HepG2 (cell line): ENCODE data around the gene CEBPE. TPM values are rescaled to one million over a fixed set of nuclear protein-coding genes. Genes with fewer than 3 reads are reported as not detected.

Experiments
- ATF5 ChIP-seq: sonication (generic); formaldehyde crosslinking; IDR thresholded peaks from 2 replicates; pipeline ENCODE4 v1.4.0; 2020; ENCODE audit warnings: mild to moderate bottlenecking, low read depth, missing genetic modification reagents
- DMTF1 ChIP-seq: sonication (generic); formaldehyde crosslinking; IDR thresholded peaks from 2 replicates; pipeline ENCODE4 v1.4.0; 2020; ENCODE audit warnings: mild to moderate bottlenecking, missing genetic modification reagents
- DZIP1 ChIP-seq: sonication (generic); formaldehyde crosslinking; IDR thresholded peaks from 2 replicates; pipeline ENCODE4 v1.5.0; 2020; ENCODE audit warnings: mild to moderate bottlenecking, missing genetic modification reagents
- FLYWCH1 ChIP-seq: sonication (generic); formaldehyde crosslinking; IDR thresholded peaks from 2 replicates; pipeline ENCODE4 v1.8.1; 2023; ENCODE audit warnings: mild to moderate bottlenecking, missing genetic modification reagents
- GRHL1 ChIP-seq: sonication (generic); formaldehyde crosslinking; conservative IDR thresholded peaks from 2 replicates; pipeline ENCODE4 v1.8.0; 2022; ENCODE audit warnings: missing genetic modification reagents
- IRX3 ChIP-seq: sonication (generic); formaldehyde crosslinking; IDR thresholded peaks from 2 replicates; pipeline ENCODE4 v1.8.1; 2023; ENCODE audit warnings: mild to moderate bottlenecking, low read depth, missing genetic modification reagents, borderline replicate concordance
- JUN ChIP-seq: sonication (generic); formaldehyde crosslinking; IDR thresholded peaks from 2 replicates; pipeline ENCODE4 v1.4.0; 2020; ENCODE audit warnings: mild to moderate bottlenecking, missing genetic modification reagents
- KLF15 ChIP-seq: sonication (generic); formaldehyde crosslinking; IDR thresholded peaks from 2 replicates; pipeline ENCODE4 v1.8.1; 2023; ENCODE audit warnings: borderline replicate concordance, mild to moderate bottlenecking, inconsistent platforms, missing genetic modification reagents, mixed read lengths
- MTA3 ChIP-seq: sonication (generic); formaldehyde crosslinking; IDR thresholded peaks from 2 replicates; pipeline ENCODE4 v1.4.0; 2020; ENCODE audit warnings: missing genetic modification reagents
- SSRP1 ChIP-seq: IDR thresholded peaks from 2 replicates; pipeline ENCODE4 v1.6.1; 2016; ENCODE audit warnings: control low read depth
- TEAD3 ChIP-seq: optimal IDR thresholded peaks from 2 replicates; pipeline ENCODE3; 2016; ENCODE audit warnings: borderline replicate concordance
- THAP8 ChIP-seq: sonication (generic); formaldehyde crosslinking; IDR thresholded peaks from 2 replicates; pipeline ENCODE4 v1.5.1; 2020; ENCODE audit warnings: missing genetic modification reagents, mild to moderate bottlenecking, borderline replicate concordance
- TRIM24 ChIP-seq: sonication (generic); formaldehyde crosslinking; IDR thresholded peaks from 2 replicates; pipeline ENCODE4 v1.8.0; 2022; ENCODE audit warnings: mild to moderate bottlenecking, missing genetic modification reagents
- ZNF292 ChIP-seq: sonication (generic); formaldehyde crosslinking; IDR thresholded peaks from 2 replicates; pipeline ENCODE4 v1.8.1; 2022; ENCODE audit warnings: mild to moderate bottlenecking, low read depth, missing genetic modification reagents, borderline replicate concordance
- ZNF329 ChIP-seq: sonication (generic); formaldehyde crosslinking; IDR thresholded peaks from 2 replicates; pipeline ENCODE4 v1.9.0; 2021; ENCODE audit warnings: low read depth, mild to moderate bottlenecking, missing genetic modification reagents
- ZNF816 ChIP-seq: sonication (generic); formaldehyde crosslinking; IDR thresholded peaks from 2 replicates; pipeline ENCODE4 v1.8.0; 2022; ENCODE audit warnings: missing genetic modification reagents, mild to moderate bottlenecking, borderline replicate concordance
- ZUFSP ChIP-seq: sonication (generic); formaldehyde crosslinking; IDR thresholded peaks from 2 replicates; pipeline ENCODE4 v1.9.0; 2021; ENCODE audit warnings: missing genetic modification reagents, mild to moderate bottlenecking, borderline replicate concordance
- polyA plus RNA-seq, 8 experiments: library from polyadenylated mRNA; depleted of rRNA in 3 of 8; stranded (reverse) in 7 of 8; unstranded in 1 of 8; fragments of >200 nt; fragmentation: Illumina TruSeq in 4 of 8; extraction: Trizol in 4 of 8; gene quantifications; 2 replicates each; pipeline versions ENCODE4 v1.2.1 to v1.2.3, GENCODE V29; 2011 to 2016; ENCODE audit warnings: low read depth in 4 of 8, missing spikeins in 1 of 8, mixed read lengths in 1 of 8; ENCODE audit not compliant: insufficient read depth in 1 of 8
- total RNA-seq, 5 experiments: library from RNA; depleted of rRNA; stranded (reverse); fragments of >200 nt; fragmentation: Illumina TruSeq; extraction: Trizol; gene quantifications; 2 replicates each; pipeline ENCODE4 v1.2.3, GENCODE V29; 2016; ENCODE audit warnings: low read depth in 1 of 5

Gene CEBPE
- total and polyA plus RNA-seq, 2 of the 13 experiments (the other 11 are each of a cell fraction or from before 2014, with no cell fraction given): 0.09 to 0.11 TPM

GRCh38 chr14:23071244-23071920, 47.7 kb downstream of the CEBPE start (continued):
- TF ChIP-seq FLYWCH1 (peak; percentile 78; the same call in 1 of the 2 replicates), ZUFSP (CRISPR knock-in tag) (no peak), MTA3 (CRISPR knock-in tag) (no peak), THAP8 (CRISPR knock-in tag) (no peak), SSRP1 (CRISPR knock-in tag) (peak; percentile 92), TRIM24 (CRISPR knock-in tag) (no peak), GRHL1 (CRISPR knock-in tag) (no peak), ZNF292 (CRISPR knock-in tag) (peak; percentile 79; the same call in 1 of the 2 replicates), ZNF816 (CRISPR knock-in tag) (peak; percentile 47; the same call in 1 of the 2 replicates), IRX3 (CRISPR knock-in tag) (peak; percentile 84; the same call in 1 of the 2 replicates), ATF5 (CRISPR knock-in tag) (no peak), TEAD3 (no peak), DZIP1 (CRISPR knock-in tag) (peak; percentile 82; the same call in 1 of the 2 replicates), KLF15 (CRISPR knock-in tag) (no peak), JUN (no peak), DMTF1 (no peak), ZNF329 (CRISPR knock-in tag) (peak; percentile 43; the same call in 1 of the 2 replicates)
